GM21447 (cell line): ENCODE results near the gene ENPEP.
"Not testable (repeated sequence)": the region's sequence is repeated elsewhere in the genome, so short reads cannot be mapped to it uniquely, and the experiment has no call there.

Experiments
- ATAC-seq: cut with Tn5 transposase; IDR thresholded peaks from one replicate; pipeline ENCODE4 v1.9.1; 2021; ENCODE audit not compliant: unreplicated experiment

The ENPEP gene

DNA sequence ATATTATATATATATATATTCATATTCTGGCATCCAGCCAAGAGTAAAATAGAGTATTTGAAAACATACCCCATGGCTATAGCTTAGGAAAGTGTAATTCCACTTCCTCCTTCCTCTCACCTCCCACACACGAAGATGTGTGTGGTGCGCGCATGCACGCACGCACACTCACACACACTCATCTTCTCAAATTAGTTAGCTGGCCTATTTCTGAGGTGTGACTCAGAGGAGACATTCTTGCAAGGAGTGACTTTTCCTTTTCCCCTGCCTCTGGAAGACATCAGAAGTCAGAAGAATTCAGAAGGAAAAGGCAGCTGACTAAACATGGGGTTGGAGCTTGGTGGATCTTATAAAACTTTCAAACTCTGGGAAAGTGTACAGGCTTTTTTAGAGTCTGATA is 8.8 kb downstream of the ENPEP start:
- ATAC-seq = no peak

DNA sequence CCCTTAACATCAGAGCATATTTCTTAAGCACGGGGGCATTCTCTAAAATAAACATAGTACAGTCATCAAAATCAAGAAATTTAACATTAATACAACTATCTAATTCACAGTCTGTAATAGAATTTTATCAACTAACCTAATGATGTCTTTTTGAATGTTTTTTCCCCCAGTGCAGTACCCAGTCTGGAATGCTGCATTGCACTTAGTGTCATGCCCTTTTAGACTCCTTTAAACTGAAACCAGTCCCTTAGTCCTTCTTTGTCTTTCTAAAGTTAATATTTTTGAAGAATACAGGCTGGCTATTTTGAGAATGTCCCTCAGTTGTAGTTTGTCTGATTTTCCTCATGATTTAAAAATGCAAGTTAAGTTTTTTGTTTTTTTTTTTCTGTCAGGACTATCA is 9.5 kb downstream of the ENPEP start:
- no peak for ATAC-seq

DNA sequence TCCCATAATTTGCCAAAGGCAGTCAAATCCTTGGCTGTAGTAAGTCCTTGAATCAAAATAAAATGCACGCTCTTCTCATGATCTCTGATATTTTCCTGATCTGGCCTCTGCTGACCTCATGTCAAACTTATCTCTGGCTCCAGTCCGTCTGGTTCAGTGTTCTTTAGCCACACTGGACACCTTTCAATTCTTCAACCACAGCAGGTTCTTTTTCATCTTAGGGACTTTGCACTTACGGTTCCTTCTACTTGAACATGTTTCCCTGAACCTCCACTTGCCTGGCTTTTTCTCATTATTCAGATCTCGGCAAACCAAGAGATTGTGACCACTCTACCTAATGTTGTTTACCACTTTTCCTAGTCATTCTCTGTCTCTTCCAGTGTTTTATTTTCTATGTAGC is 10.3 kb downstream of the ENPEP start:
- no peak for ATAC-seq

- not testable (repeated sequence) for ATAC-seq
Measured at GRCh38 chr4:110486850-110487249, 10.9 kb downstream of the ENPEP start.

DNA sequence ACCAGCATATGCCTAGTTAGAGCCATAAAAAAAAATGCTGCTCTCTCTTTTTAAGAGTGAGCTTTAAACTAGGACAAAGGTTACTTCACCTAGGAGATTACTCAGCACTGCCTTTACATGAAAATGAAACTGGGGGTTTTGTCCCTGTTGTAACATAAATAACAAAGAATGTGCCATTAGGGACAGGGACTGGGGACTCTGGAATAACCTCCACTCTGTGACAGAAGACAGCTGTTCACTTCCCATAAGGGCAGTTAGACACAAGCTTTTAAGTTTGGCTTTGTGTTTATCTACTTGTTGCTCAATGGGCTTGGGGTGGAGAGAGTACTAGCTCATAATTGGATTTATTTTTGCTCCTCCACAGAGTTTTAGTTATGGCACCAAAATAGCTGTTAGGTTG is 11.9 kb downstream of the ENPEP start:
- ATAC-seq = peak; percentile 37

DNA sequence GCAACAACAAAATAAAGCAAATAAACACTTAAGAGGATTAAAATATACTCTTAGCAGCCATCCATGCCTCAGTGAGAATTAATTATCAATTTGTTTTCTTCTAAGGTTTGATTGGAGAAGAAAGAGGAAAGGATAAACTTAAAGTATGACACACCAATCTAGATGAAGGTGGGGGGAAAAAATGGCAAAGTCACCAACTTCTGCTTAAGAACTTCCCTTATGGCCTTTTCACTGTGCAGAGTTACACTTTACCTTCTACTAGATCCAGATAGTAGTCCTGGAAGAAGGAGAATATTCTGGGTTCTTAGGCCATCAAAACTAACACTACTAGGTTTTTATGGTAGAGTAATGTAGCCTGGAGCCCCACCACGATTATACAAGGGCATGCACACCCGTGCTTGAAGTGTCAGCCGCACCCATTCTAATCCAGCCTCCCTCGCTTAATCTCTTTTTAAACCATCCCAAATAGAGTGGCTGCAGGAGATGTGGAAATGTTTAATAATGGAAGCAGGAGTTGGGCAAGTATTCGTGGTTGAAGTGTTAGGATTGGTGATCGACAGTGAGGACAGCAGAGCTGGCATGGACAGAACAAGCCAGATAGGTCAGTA is 14.1 kb downstream of the ENPEP start:
- no peak for ATAC-seq

GRCh38 chr4:110492522-110492921 is 16.6 kb downstream of the ENPEP start:
- ATAC-seq = no peak

- ATAC-seq = no peak
Measured at GRCh38 chr4:110493520-110493919, 17.6 kb downstream of the ENPEP start.

GRCh38 chr4:110498420-110498819 is 22.5 kb downstream of the ENPEP start:
- no peak for ATAC-seq

DNA sequence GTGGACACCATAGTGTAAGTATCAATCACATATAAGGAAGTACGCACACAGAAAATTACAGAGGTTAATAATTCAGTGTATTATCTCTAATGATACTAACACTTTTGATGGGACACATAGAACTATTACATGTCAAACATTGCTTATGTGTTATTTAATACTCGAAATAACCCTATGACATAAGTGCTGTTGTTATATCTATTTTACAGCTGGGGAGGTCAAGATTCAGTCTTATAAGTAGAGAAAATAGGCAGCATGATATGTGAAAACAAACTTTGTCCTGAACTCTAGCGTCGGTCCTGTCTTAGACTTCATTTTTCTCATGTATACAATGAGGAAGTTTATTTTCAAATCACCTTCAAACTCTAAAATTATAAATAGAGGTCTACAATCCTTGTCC is 23.2 kb downstream of the ENPEP start:
- ATAC-seq = no peak

- ATAC-seq = no peak
Measured at GRCh38 chr4:110501826-110502225, 25.9 kb downstream of the ENPEP start.

DNA sequence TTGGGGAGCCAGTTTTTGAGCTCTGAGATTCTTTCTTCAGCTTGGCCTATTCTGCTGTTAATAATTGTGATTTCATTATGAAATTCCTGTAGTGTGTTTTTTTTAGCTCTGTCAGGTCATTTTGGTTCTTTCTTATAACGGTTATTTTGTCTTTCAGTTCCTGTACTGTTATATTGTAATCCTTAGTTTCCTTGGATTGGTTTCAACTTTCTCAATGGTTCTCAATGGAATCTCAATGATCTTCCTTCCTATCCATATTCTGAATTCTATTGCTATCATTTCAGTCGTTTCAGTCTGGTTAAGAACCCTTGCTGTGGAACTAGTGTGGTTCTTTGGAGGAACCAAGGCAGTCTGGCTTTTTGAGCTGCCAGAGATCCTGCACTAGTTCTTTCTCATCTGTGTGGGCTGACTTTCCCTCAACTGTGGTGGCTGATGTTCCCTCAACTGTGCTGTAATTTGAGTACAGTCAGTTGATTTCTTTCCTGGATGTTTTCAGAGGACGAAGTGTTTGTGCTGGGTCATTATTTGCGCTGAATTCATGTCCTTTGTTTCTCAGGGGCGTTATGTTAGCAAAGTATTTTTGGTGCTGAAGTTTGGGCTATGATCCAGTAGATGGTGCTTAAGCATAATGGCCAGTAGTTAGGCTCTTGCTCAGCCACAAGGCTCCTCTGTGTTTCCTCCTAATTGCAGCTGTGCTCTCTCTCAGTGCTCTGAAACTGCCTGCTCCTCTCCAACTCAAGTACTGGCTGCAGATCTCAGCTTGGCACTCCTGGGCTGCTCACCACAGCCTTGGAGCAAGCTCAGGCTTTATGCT is 27.5 kb downstream of the ENPEP start:
- ATAC-seq = no peak

- no peak for ATAC-seq
Measured at GRCh38 chr4:110504084-110504435, 28.1 kb downstream of the ENPEP start.

- ATAC-seq = no peak
Measured at GRCh38 chr4:110505440-110505839, 29.5 kb downstream of the ENPEP start.

GRCh38 chr4:110508827-110509710 is 33.1 kb downstream of the ENPEP start:
- ATAC-seq = no peak

DNA sequence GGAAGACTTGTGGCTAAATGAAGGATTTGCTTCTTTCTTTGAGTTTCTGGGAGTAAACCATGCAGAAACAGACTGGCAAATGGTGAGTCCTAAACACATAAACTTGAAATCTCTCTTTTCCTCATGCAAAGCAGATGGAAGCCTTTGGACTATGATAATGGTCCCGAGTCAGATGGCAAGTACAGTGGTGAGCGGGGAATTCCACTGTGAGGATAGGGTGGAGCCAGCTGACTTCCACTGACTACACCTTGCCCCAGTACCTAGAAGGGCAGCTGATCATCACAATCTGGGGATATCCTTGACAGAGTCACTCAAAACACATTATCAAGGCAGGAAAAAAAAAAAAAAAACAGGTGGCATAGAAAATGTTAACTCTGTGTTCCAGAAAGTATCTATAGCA is 34.3 kb downstream of the ENPEP start:
- ATAC-seq = no peak

GRCh38 chr4:110510955-110511544 is 35.1 kb downstream of the ENPEP start:
- ATAC-seq = peak; percentile 62

DNA sequence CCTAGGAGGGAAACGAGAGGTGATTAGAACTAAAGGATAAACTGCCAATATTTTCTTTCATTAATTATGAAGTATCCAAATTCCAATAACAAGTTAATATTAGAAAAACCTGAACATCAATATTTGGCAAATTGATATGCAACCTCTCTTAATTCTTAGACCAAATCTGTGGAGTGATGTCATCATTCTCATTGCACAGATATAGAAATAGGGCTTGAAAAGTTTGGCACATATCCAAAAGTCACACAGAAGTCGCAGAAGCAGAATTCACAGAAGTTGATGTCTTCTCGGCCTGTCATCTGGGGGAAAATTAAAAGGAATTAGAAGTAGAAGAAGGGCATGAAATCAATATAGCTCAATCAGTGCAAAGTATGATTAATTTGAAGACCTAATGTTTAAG is 36.9 kb downstream of the ENPEP start:
- no peak for ATAC-seq

- ATAC-seq = no peak
Measured at GRCh38 chr4:110514889-110515479, 39.0 kb downstream of the ENPEP start.

DNA sequence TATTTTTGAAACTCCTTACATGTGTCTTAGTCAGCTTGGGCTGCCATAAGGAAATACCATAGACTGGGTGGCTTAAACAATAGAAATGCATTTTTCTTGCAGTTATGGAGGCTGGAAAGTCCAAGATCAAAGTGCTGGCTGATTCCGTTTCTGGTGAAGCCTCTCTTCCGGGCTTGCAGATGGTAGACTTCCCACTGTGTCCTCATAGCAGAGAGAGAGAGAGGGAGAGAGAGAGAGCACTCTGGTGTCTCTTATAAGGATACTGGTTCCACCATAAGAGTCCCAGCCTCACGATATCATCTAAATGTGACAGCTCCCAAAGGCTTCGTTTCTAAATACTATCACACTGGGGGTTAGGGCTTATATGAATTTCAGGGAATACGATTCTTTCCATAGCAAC is 39.7 kb downstream of the ENPEP start:
- ATAC-seq = peak; percentile 8
